Fibroblast of pulmonary artery (primary cell): ENCODE results near the gene TRIP10.

Source experiments
- DNase-seq: peaks from one replicate; pipeline ENCODE4 v3.0.0-alpha.2; 2010; ENCODE audit warnings: low read depth
- H3K4me3 ChIP-seq: replicated peaks from 2 replicates; pipeline ENCODE4 v1.5.1; 2011; ENCODE audit warnings: low read depth, mild to moderate bottlenecking, control low read depth, low read length, moderate library complexity
- TF ChIP-seq, protein P1 (sequence below): IDR thresholded peaks from 2 replicates; pipeline ENCODE4 v1.5.1; 2011; ENCODE audit warnings: mild to moderate bottlenecking, control low read depth, low read length, inconsistent platforms; ENCODE audit errors: missing control alignments

TRIP10 gene

GRCh38 chr19:6696239-6696820 is 43.1 kb upstream of the TRIP10 start:
- TF ChIP-seq, protein P1, sequence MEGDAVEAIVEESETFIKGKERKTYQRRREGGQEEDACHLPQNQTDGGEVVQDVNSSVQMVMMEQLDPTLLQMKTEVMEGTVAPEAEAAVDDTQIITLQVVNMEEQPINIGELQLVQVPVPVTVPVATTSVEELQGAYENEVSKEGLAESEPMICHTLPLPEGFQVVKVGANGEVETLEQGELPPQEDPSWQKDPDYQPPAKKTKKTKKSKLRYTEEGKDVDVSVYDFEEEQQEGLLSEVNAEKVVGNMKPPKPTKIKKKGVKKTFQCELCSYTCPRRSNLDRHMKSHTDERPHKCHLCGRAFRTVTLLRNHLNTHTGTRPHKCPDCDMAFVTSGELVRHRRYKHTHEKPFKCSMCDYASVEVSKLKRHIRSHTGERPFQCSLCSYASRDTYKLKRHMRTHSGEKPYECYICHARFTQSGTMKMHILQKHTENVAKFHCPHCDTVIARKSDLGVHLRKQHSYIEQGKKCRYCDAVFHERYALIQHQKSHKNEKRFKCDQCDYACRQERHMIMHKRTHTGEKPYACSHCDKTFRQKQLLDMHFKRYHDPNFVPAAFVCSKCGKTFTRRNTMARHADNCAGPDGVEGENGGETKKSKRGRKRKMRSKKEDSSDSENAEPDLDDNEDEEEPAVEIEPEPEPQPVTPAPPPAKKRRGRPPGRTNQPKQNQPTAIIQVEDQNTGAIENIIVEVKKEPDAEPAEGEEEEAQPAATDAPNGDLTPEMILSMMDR = no peak
- DNase-seq = no peak
- H3K4me3 ChIP-seq = no peak overlapping the region

DNA sequence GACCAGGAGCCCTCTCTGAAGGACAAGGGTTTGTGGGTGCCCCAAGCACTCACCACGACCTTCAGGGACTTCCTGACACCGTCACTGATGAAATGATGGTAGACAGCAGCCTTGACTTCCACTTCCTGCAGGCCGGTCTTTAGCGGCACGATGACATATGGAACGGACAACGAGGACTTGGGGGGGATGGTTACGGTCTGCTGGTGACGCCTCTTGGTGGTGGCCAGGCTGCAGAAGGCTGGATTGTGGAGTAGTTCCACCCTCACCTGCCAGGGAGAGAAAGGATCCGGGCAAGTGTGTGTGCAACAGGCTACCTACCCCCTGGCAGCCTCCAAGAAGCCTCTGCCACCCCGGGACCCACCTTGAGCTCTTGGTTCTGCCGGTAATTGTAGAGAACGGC is 42.2 kb upstream of the TRIP10 start:
- H3K4me3 ChIP-seq = no peak overlapping the region
- TF ChIP-seq, protein P1 = no peak
- no peak for DNase-seq

GRCh38 chr19:6699935-6700334 is 39.5 kb upstream of the TRIP10 start:
- TF ChIP-seq, protein P1 = no peak
- no peak for DNase-seq
- no peak overlapping the region for H3K4me3 ChIP-seq

GRCh38 chr19:6700586-6701316 is 38.7 kb upstream of the TRIP10 start:
- no peak for DNase-seq
- no peak overlapping the region for H3K4me3 ChIP-seq
- TF ChIP-seq, protein P1 = no peak

DNA sequence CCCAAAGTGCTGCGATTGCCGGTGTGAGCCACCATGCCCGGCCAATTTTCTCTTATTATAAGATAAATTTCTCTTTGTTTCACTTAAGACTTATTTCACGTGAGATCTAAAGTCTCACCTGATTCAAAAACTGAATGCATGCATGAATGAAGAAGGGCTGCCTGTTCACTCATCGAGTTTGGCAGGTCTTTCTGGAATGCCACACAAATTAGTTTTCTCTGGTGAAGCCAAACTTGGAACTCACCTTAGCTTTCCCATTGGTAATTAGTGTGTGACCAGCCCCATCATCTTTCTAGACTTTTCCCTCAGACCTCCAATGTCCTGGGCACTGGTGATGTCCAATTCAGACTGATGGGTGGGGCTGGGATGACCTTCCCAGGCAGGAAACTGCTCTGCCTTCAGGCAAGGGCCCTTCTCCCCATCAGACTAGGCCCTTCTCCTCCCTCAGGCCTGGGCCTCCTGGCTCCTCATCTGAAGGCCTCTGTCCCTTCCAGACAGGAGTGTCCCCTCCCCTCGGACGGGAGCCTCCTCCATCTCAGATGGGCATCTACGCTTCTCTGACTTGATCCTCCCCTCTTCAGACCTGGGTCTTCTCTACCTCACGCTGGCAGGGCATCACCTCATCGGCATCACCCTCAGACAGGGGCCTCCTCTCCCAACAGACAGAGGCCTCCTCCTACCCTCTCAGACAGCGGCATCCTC is 33.4 kb upstream of the TRIP10 start:
- no peak overlapping the region for H3K4me3 ChIP-seq
- no peak for DNase-seq
- TF ChIP-seq, protein P1 = no peak

DNA sequence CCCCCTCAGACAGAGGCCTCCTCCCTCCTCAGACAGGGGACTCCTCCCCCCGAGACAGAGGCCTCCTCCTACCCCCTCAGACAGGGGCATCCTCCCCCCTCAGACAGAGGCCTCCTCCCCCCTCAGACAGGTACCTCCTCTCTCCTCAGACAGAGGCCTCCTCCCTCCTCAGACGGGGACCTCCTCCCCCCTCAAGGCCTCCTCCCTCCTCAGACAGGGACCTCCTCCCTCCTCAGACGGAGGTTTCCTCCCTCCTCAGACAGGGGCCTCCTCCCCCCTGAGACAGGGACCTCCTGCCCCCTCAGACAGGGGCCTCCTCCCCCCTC is 32.9 kb upstream of the TRIP10 start:
- no peak for DNase-seq
- H3K4me3 ChIP-seq = no peak overlapping the region
- TF ChIP-seq, protein P1 = no peak
